Erythroblast (primary cell): ENCODE results near the gene PFN2.

ENCODE experiments used
- GATA1 ChIP-seq: IDR thresholded peaks from 2 replicates; pipeline ENCODE4 v1.6.1; 2011; ENCODE audit warnings: low read depth, mild to moderate bottlenecking, control low read depth, low read length, moderate library complexity
- POLR2A ChIP-seq: IDR thresholded peaks from 2 replicates; pipeline ENCODE4 v1.6.1; 2011; ENCODE audit warnings: mild to moderate bottlenecking, low read length

- TF ChIP-seq POLR2A (no peak), GATA1 (no peak)
Observed at GRCh38 chr3:150005243-150006112, 34.8 kb upstream of the PFN2 start.
